SK-N-SH (cell line): ENCODE data around the gene RSRP1. TPM values are rescaled to one million over a fixed set of nuclear protein-coding genes. Genes with fewer than 3 reads are reported as not detected.
"Not testable (repeated sequence)": the region's sequence is repeated elsewhere in the genome, so short reads cannot be mapped to it uniquely, and the experiment has no call there.

ENCODE experiments used
- CTCF ChIA-PET: fragments of 300-600, 350-600 bp; formaldehyde crosslinking; extraction: SDS; loops from one replicate; lab custom pipeline; 2021; lab: Yijun Ruan, JAX
- POLR2A ChIA-PET: fragments of 350-600 bp; sonication (Branson Sonifier 250); formaldehyde crosslinking; extraction: SDS; loops from one replicate; lab custom pipeline; 2020; ENCODE audit warnings: antibody characterized with exemption, inconsistent platforms; lab: Yijun Ruan, JAX
- DNase-seq: peaks from one replicate; pipeline ENCODE4 v3.0.0; 2012
- H2AFZ ChIP-seq: fragments of 200-600 bp; sonication (generic); 2 replicates; pipeline ENCODE4 v1.8.1; 2016; ENCODE audit warnings: antibody characterized with exemption, mild to moderate bottlenecking, low read depth
- H3F3A ChIP-seq: fragments of 200-600 bp; sonication (generic); replicated peaks from 2 replicates; pipeline ENCODE3; 2016; ENCODE audit warnings: antibody characterized with exemption, mild to moderate bottlenecking; ENCODE audit not compliant: insufficient read depth
- H3K27ac ChIP-seq, 2 experiments: fragments of 200-500 bp in 1 of 2; fragments of 200-600 bp in 1 of 2; sonication (Bioruptor generic) in 1 of 2; sonication (generic), shearing (Covaris generic) in 1 of 2; 2 replicates each; pipeline versions ENCODE4 v1.5.1 to v1.6.1; 2014 to 2016; ENCODE audit warnings: low read depth in 2 of 2, inconsistent platforms in 1 of 2, low read length in 1 of 2, mild to moderate bottlenecking in 1 of 2, mixed read lengths in 1 of 2
- H3K27me3 ChIP-seq: fragments of 200-600 bp; sonication (generic), shearing (Covaris generic); 2 replicates; pipeline ENCODE4 v1.6.1; 2016; ENCODE audit warnings: mixed run types; ENCODE audit not compliant: insufficient read depth
- H3K36me3 ChIP-seq, 2 experiments: fragments of 200-500 bp in 1 of 2; fragments of 200-600 bp in 1 of 2; sonication (Bioruptor generic) in 1 of 2; sonication (generic) in 1 of 2; replicated peaks in 1 of 2; 2 replicates each; pipeline versions ENCODE3 to v1.5.1; 2014 to 2016; ENCODE audit warnings: low read length in 1 of 2, mild to moderate bottlenecking in 1 of 2; ENCODE audit not compliant: insufficient read depth in 2 of 2, control insufficient read depth in 1 of 2
- H3K4me1 ChIP-seq, 2 experiments: fragments of 200-500 bp in 1 of 2; fragments of 200-600 bp in 1 of 2; sonication (Bioruptor generic) in 1 of 2; sonication (generic), shearing (Covaris generic) in 1 of 2; 2 replicates each; pipeline versions ENCODE4 v1.5.1 to v1.6.1; 2014 to 2016; ENCODE audit warnings: low read depth in 1 of 2, low read length in 1 of 2, mixed run types in 1 of 2; ENCODE audit not compliant: insufficient read depth in 2 of 2, control insufficient read depth in 1 of 2
- H3K4me2 ChIP-seq: fragments of 200-600 bp; sonication (generic), shearing (Covaris generic); 2 replicates; pipeline ENCODE4 v1.6.1; 2017; ENCODE audit warnings: mixed run types
- H3K4me3 ChIP-seq, 2 experiments: fragments of 200-500 bp in 1 of 2; fragments of 200-600 bp in 1 of 2; sonication (Bioruptor generic) in 1 of 2; sonication (generic), shearing (Covaris generic) in 1 of 2; 2 replicates each; pipeline versions ENCODE4 v1.5.1 to v1.8.1; 2014 to 2016; ENCODE audit warnings: low read depth in 2 of 2, inconsistent platforms in 1 of 2, low read length in 1 of 2, mild to moderate bottlenecking in 1 of 2, mixed read lengths in 1 of 2, moderate library complexity in 1 of 2
- H3K79me2 ChIP-seq: fragments of 200-600 bp; sonication (generic); 2 replicates; pipeline ENCODE4 v1.8.1; 2017; ENCODE audit warnings: mild to moderate bottlenecking; ENCODE audit not compliant: insufficient read depth
- H3K9ac ChIP-seq: fragments of 200-600 bp; sonication (generic); 2 replicates; pipeline ENCODE4 v1.6.1; 2017; ENCODE audit warnings: mixed run types
- H3K9me2 ChIP-seq: fragments of 200-600 bp; sonication (generic); 2 replicates; pipeline ENCODE4 v1.6.1; 2017; ENCODE audit warnings: mixed run types
- H3K9me3 ChIP-seq: fragments of 200-600 bp; sonication (generic); 2 replicates; pipeline ENCODE4 v1.6.1; 2017; ENCODE audit warnings: mixed run types, mild to moderate bottlenecking, moderate library complexity
- H4K20me1 ChIP-seq: fragments of 200-600 bp; sonication (generic); 2 replicates; pipeline ENCODE4 v1.6.1; 2017; ENCODE audit warnings: mild to moderate bottlenecking, mixed run types; ENCODE audit not compliant: insufficient read depth
- WGBS: methylation state at CpG from one replicate; pipeline ENCODE4 v1.1.6; 2017; ENCODE audit warnings: low lambda C conversion rate; 5-methylcytosine and 5-hydroxymethylcytosine counted together
- polyA plus RNA-seq, 3 experiments: library from polyadenylated mRNA; depleted of rRNA; stranded (reverse); fragments of >200 nt; gene quantifications; 2 replicates each; pipeline ENCODE4 v1.2.3, GENCODE V29; 2012

RSRP1 gene
- polyA plus RNA-seq, 1 of the 3 experiments (the other 2 are of a cell fraction): 126 TPM

DNA sequence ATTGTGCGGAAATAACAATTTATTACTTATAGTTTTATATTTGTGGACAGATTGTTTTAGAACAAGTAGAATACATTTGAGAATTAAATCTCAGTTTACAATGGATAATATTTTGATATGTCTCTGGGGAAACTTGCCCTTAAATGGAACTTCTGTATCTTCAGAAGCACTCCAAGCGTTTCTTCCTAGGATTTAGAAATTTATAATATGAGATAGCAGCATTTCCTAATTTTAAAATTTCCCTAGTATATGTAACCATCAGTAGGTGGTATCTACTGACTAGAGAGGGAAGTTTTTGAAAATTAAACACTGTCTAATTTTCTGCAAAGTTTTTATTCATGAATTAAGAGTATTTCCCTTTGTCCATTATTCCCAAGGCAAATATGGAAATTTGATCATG, 46.2 kb upstream of the RSRP1 start:
- H3K9ac ChIP-seq, H3K9me3 ChIP-seq, H3K79me2 ChIP-seq, DNase-seq, H3K36me3 ChIP-seq, H3K4me1 ChIP-seq, H3K27ac ChIP-seq, H3K4me2 ChIP-seq, POLR2A ChIA-PET, CTCF ChIA-PET, H3F3A ChIP-seq, H3K27me3 ChIP-seq, H3K4me3 ChIP-seq, H2AFZ ChIP-seq, H4K20me1 ChIP-seq, H3K9me2 ChIP-seq: not testable (repeated sequence)
- 100% methylated on average over 2 of the region's 2 CpGs for WGBS

DNA sequence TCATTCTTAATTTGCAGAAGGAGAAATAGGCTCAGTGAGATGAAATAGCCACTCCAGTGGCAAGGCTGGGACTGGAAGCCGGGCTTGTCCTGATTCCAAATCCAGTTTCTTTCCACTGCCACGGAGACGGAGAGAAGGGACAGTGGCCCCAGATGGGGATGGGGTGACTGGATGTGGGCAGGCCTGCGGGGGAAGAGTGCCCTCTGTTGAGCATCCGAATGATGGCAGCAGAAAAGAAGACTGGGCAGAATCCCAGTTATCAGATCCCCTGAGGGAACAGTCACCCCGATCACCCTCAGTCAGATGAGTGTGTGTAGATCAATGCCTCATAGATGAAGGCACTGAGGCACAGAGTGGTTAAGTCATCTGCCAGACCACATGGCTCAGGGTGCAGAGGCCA, 42.8 kb upstream of the RSRP1 start:
- H3K36me3 ChIP-seq, H3K4me3 ChIP-seq, H3K9me3 ChIP-seq, H3K4me1 ChIP-seq, H3F3A ChIP-seq, CTCF ChIA-PET, POLR2A ChIA-PET, H4K20me1 ChIP-seq, H3K9me2 ChIP-seq, H3K79me2 ChIP-seq, DNase-seq, H3K4me2 ChIP-seq, H3K27ac ChIP-seq, H2AFZ ChIP-seq, H3K9ac ChIP-seq, H3K27me3 ChIP-seq: not testable (repeated sequence)
- no CpG with 5 or more reads among the region's 6 CpGs for WGBS

DNA sequence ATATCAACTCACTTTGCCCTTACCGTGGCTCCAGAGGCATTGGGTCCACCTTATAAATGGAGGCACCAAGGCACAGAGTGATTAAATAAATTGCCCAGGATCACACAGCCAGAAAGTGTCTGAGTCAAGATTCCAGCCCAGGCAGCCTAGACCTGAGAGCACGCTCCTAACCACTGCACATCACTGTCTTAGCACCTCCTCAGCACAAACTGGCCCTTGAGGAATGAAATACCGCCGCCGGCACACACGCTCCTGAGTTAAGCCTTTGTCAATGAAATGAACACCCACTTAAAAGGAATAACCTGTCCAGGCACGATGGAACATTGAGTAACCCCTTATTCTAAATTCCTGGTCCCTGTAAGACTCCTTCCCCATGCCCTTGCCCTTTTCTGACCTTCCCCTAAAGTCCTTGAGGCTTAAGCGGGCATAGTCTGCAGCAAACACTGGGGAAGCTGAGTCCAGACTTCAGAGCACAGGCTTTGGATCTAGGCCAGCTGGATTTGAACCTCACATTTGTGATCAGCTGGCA, 41.4 kb upstream of the RSRP1 start:
- H3K9ac ChIP-seq, H3K79me2 ChIP-seq, H3F3A ChIP-seq, H3K4me1 ChIP-seq, H3K27ac ChIP-seq, H3K9me3 ChIP-seq, DNase-seq, H4K20me1 ChIP-seq, H3K4me2 ChIP-seq, H3K4me3 ChIP-seq, H2AFZ ChIP-seq, H3K9me2 ChIP-seq, CTCF ChIA-PET, H3K27me3 ChIP-seq, POLR2A ChIA-PET, H3K36me3 ChIP-seq: not testable (repeated sequence)
- WGBS: 71% methylated on average over 2 of the region's 8 CpGs

DNA sequence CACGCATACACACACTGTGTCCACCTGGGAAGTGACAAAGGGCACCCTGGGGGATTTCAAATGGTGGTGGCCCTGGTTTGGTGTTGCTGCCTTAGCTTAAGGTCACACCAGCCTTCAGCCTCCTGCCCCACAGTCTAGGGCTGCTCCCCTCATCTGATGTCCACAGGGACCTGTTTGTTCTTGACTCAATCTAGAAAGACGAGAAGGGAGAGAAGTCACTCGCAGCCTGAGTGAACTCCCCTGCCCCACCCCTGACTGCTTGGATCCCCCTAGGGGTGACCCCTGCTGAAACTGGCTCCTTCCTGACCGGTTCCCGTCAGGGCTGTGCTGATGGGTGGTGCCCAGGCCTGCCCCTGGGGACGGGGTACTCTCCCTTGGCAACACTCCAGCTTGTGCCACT, 39.9 kb upstream of the RSRP1 start:
- H3K4me1 ChIP-seq, H3K4me3 ChIP-seq, DNase-seq, H4K20me1 ChIP-seq, H3K9ac ChIP-seq, H3K27me3 ChIP-seq, H3K9me3 ChIP-seq, H3F3A ChIP-seq, POLR2A ChIA-PET, H3K36me3 ChIP-seq, H3K4me2 ChIP-seq, H2AFZ ChIP-seq, H3K79me2 ChIP-seq, H3K27ac ChIP-seq, H3K9me2 ChIP-seq: not testable (repeated sequence)
- CTCF ChIA-PET: interaction anchor here (0.6 kb wide), 1 partner anchor 118 kb away, joined by 3 read pairs; no protein-coding TSS in a partner anchor
- WGBS: 94% methylated on average over 2 of the region's 6 CpGs

DNA sequence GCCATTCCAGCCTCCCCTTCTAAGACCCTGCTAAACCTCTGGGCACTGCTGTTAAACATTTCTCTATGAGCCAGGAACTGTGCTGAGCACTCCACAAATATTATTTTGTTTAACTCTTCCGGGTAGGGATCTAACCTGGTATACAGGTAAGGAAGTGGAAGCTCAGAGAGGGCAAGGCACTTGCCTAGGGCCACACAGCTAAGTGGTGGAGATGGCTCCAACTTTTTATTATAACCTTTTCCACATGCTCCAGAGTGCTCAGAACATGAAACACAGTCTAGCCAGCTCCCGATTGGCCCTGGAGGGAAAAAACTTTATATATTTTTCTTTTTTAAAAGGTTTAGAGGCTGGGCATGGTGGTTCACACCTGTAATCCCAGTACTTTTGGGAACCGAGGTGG, 38.6 kb upstream of the RSRP1 start:
- H4K20me1 ChIP-seq, H3K36me3 ChIP-seq, H3K27ac ChIP-seq, H3K79me2 ChIP-seq, H2AFZ ChIP-seq, H3K9ac ChIP-seq, H3K4me3 ChIP-seq, POLR2A ChIA-PET, H3K27me3 ChIP-seq, DNase-seq, H3K4me1 ChIP-seq, H3K9me2 ChIP-seq, H3K4me2 ChIP-seq, H3K9me3 ChIP-seq, H3F3A ChIP-seq: not testable (repeated sequence)
- 50% methylated on average over 3 of the region's 3 CpGs for WGBS
- CTCF ChIA-PET: interaction anchor here (0.6 kb wide), 1 partner anchor 206 kb away, joined by 3 read pairs; no protein-coding TSS in a partner anchor

DNA sequence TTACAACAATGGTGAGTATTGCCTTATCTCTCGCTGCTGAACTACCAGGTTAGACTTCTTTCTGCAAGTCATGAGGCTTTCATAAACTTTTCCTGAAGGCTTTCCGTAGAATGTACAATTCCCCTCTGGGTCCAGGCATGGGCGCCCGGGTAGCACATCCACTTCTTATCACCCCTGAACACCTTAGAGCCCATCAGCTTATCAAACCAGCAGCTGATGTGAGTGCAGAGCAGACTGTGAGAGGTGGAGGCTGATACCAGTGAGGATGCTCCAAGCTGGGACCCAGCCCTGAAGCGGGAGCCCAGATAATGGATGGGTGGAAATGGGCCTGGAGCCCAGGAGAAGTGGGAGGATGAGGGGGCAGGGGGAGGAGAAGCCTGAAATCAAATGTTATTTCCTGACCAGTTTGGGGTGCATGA, 32.4 kb upstream of the RSRP1 start:
- H3K36me3 ChIP-seq, CTCF ChIA-PET, H3K79me2 ChIP-seq, H4K20me1 ChIP-seq, DNase-seq, H2AFZ ChIP-seq, H3K4me1 ChIP-seq, H3F3A ChIP-seq, H3K27ac ChIP-seq, H3K9ac ChIP-seq, H3K9me2 ChIP-seq, H3K9me3 ChIP-seq, H3K27me3 ChIP-seq, H3K4me3 ChIP-seq, H3K4me2 ChIP-seq: not testable (repeated sequence)
- no CpG with 5 or more reads among the region's 5 CpGs for WGBS
- POLR2A ChIA-PET: interaction anchor here (0.6 kb wide), 1 partner anchor 32 kb away, joined by 5 read pairs; the partner anchor contains the start of gene RSRP1
